Transverse colon (tissue), 4 donors: ENCODE measurements around the gene KRTAP12-2. TPM values are rescaled to one million over a fixed set of nuclear protein-coding genes. Genes with fewer than 3 reads are reported as not detected.
"Not testable (repeated sequence)": the region's sequence is repeated elsewhere in the genome, so short reads cannot be mapped to it uniquely, and the experiment has no call there.

Source experiments
- DNase-seq: peaks from one replicate; pipeline ENCODE4 v3.0.0-alpha.2; 2019
- H3K27ac ChIP-seq, 4 donors: fragments of 200-600 bp; sonication (generic); 2 replicates each; pipeline ENCODE4 v1.5.1; 2016 to 2018; ENCODE audit warnings: inconsistent platforms in 4 of 4
- H3K27me3 ChIP-seq: fragments of 200-600 bp; sonication (generic); 2 replicates; pipeline ENCODE4 v1.5.1; 2017; ENCODE audit warnings: inconsistent platforms
- H3K36me3 ChIP-seq, 4 donors: fragments of 200-600 bp; sonication (generic); 2 replicates each; pipeline ENCODE4 v1.5.1; 2017 to 2019; ENCODE audit warnings: inconsistent platforms in 4 of 4
- H3K4me1 ChIP-seq, 4 donors: fragments of 200-600 bp; sonication (generic); 2 replicates each; pipeline ENCODE4 v1.5.1; 2017 to 2020; ENCODE audit warnings: inconsistent platforms in 4 of 4
- H3K4me3 ChIP-seq, 4 donors: fragments of 200-600 bp; sonication (generic); 1 replicate in 1 of 4; 2 replicates in 3 of 4; pipeline versions ENCODE4 v1.5.1 to v1.6.1; 2017 to 2019; ENCODE audit warnings: inconsistent platforms in 4 of 4
- H3K9me3 ChIP-seq, 2 donors: fragments of 200-600 bp; sonication (generic); 2 replicates each; pipeline ENCODE4 v1.5.1; 2017 to 2019; ENCODE audit warnings: inconsistent platforms in 2 of 2
- CTCF ChIP-seq, 5 experiments: fragments of 200-600 bp in 3 of 5; fragments of 450-650 bp in 2 of 5; sonication (generic) in 3 of 5; IDR thresholded peaks; 1 replicate in 2 of 5; 2 replicates in 3 of 5; pipeline ENCODE4 v1.5.1; 2016 to 2017; ENCODE audit warnings: antibody characterized with exemption in 5 of 5, inconsistent platforms in 3 of 5, mild to moderate bottlenecking in 2 of 5, moderate library complexity in 1 of 5
- EP300 ChIP-seq: sonication (generic); formaldehyde crosslinking; IDR thresholded peaks from one replicate; pipeline ENCODE4 v1.6.1; 2017; ENCODE audit warnings: antibody characterized with exemption, low read depth
- POLR2A ChIP-seq: fragments of 450-650 bp; IDR thresholded peaks from one replicate; pipeline ENCODE4 v1.6.1; 2016; ENCODE audit warnings: antibody characterized with exemption, mild to moderate bottlenecking, moderate library complexity
- POLR2AphosphoS5 ChIP-seq, 3 donors: sonication (generic); formaldehyde crosslinking; IDR thresholded peaks; one replicate each; pipeline ENCODE4 v1.6.1; 2016; ENCODE audit warnings: antibody characterized with exemption in 3 of 3
- WGBS, 2 donors: methylation state at CpG; one replicate each; pipeline ENCODE4 v1.1.5; 2018; ENCODE audit warnings: low coverage in 1 of 2; 5-methylcytosine and 5-hydroxymethylcytosine counted together
- in situ Hi-C, 4 donors: fragments of 200-750 bp; cut with MboI; loops; one replicate each; pipeline versions ENCODE4 v1.15.0 to v1.15.1; 2017; ENCODE audit warnings: low sequenced_read_pairs in 3 of 4, low pct_ligation_motif_present in 1 of 4, low pct_unique_long_range_greater_than_20kb in 1 of 4
- intact Hi-C: fragments of 100-400 bp; cut with DNase I; formaldehyde crosslinking; loops from one replicate; pipeline ENCODE4 v1.15.1; 2023; ENCODE audit warnings: low total_unique reads
- total RNA-seq, 4 donors: library from RNA; depleted of rRNA; stranded (reverse); fragments of >200 nt; gene quantifications; one replicate each; pipeline ENCODE4 v1.1.0, GENCODE V29; 2016

Gene KRTAP12-2
- total RNA-seq, 4 donors from 2014 or later: not detected

- no peaks in the 10 kb centered on the region for H3K36me3 ChIP-seq
- H3K4me3 ChIP-seq: no peak overlapping the region
- no peak for TF ChIP-seq EP300
- no peak for TF ChIP-seq CTCF (IDR thresholded peaks at IDR 0.05)
- no peak for TF ChIP-seq POLR2AphosphoS5 (IDR thresholded peaks at IDR 0.05)
- TF ChIP-seq POLR2A: no peak
- 20 to 46% methylated on average over 1 to 19 of the region's 35 CpGs for whole genome bisulfite sequencing, 2 donors
- no peaks in the 10 kb centered on the region for H3K4me1 ChIP-seq
- peaks cover 74% of the 10 kb centered on the region for H3K27me3 ChIP-seq
- intact Hi-C loops (no loop called here), in situ Hi-C loops (loop anchor here in 2 of 4 donors (25.0 kb wide), 1 partner anchor 111 kb away; the partner anchor contains the start of genes KRTAP10-5 (in 2 of the 2) and KRTAP10-6 (in 2 of the 2))
- no peak overlapping the region for H3K27ac ChIP-seq
- no peak for DNase-seq
- peaks cover 3 to 4% of the 10 kb centered on the region in 2 donors for H3K9me3 ChIP-seq
These were observed 31.3 kb upstream of the KRTAP12-2 start for GRCh38 chr21:44697811-44698734.

- H3K4me1 ChIP-seq, H3K27ac ChIP-seq, H3K36me3 ChIP-seq, H3K4me3 ChIP-seq, DNase-seq, intact Hi-C loops: not testable (repeated sequence)
- in situ Hi-C loops: loop anchor here in 2 of 4 donors (25.0 kb wide), 1 partner anchor 110 kb away; the partner anchor contains the start of genes KRTAP10-5 (in 2 of the 2) and KRTAP10-6 (in 2 of the 2)
- Histone ChIP-seq H3K27me3 (peaks cover 77% of the 10 kb centered on the region), H3K9me3 (peaks cover 10% of the 10 kb centered on the region in 2 donors)
- 43% methylated on average over 21 of the region's 21 CpGs; no CpG with 5 or more reads in 1 of the 2 donors for WGBS, 2 donors
These were observed 30.6 kb upstream of the KRTAP12-2 start, which contains the start of gene KRTAP10-12 for GRCh38 chr21:44697172-44697810. Gene KRTAP10-12, plus strand, starts transcription at chr21:44697172. Its CDS starts 30 bp downstream, at chr21:44697202.

- in situ Hi-C loops: loop anchor here in 2 of 4 donors (25.0 kb wide), 1 partner anchor 109 kb away; the partner anchor contains the start of genes KRTAP10-5 (in 2 of the 2) and KRTAP10-6 (in 2 of the 2)
- H3K27ac ChIP-seq: no peak overlapping the region
- intact Hi-C loops: no loop called here
- H3K4me3 ChIP-seq: no peak overlapping the region
- 56 to 74% methylated on average over 2 to 10 of the region's 10 CpGs for WGBS, 2 donors
- H3K9me3 ChIP-seq: peaks cover 10% of the 10 kb centered on the region in 2 donors
- TF ChIP-seq POLR2A (no peak), CTCF (IDR thresholded peaks at IDR 0.05) (no peak), EP300 (no peak), POLR2AphosphoS5 (IDR thresholded peaks at IDR 0.05) (no peak)
- H3K36me3 ChIP-seq: no peaks in the 10 kb centered on the region
- peaks cover 75% of the 10 kb centered on the region for H3K27me3 ChIP-seq
- H3K4me1 ChIP-seq: no peaks in the 10 kb centered on the region
- no peak for DNase-seq
These were observed 29.8 kb upstream of the KRTAP12-2 start for GRCh38 chr21:44696572-44696971.

GRCh38 chr21:44695641-44696040 lies 28.9 kb upstream of the KRTAP12-2 start:
- Histone ChIP-seq H3K27me3 (peaks cover 70% of the 10 kb centered on the region), H3K27ac (no peak overlapping the region), H3K4me1 (no peaks in the 10 kb centered on the region), H3K4me3 (no peak overlapping the region), H3K9me3 (peaks cover 10% of the 10 kb centered on the region in 2 donors), H3K36me3 (no peaks in the 10 kb centered on the region)
- intact Hi-C loops: no loop called here
- in situ Hi-C loops: loop anchor here in 2 of 4 donors (25.0 kb wide), 1 partner anchor 108 kb away; the partner anchor contains the start of genes KRTAP10-5 (in 2 of the 2) and KRTAP10-6 (in 2 of the 2)
- no peak for TF ChIP-seq POLR2AphosphoS5 (IDR thresholded peaks at IDR 0.05)
- TF ChIP-seq POLR2A: no peak
- no peak for TF ChIP-seq EP300
- no peak for TF ChIP-seq CTCF (IDR thresholded peaks at IDR 0.05)
- DNase-seq: no peak
- WGBS, 2 donors: 90% methylated on average over 8 of the region's 8 CpGs; no CpG with 5 or more reads in 1 of the 2 donors
